ENCODE results near the gene PADI2. TPM values are rescaled to one million over a fixed set of nuclear protein-coding genes. Genes with fewer than 3 reads are reported as not detected.

PADI2 gene
- total RNA-seq, 1 donor from 2014 or later, result 0.28 TPM

GRCh38 chr1:17110555-17110926 is 8.7 kb downstream of the PADI2 start:
- H3K27ac Mint-ChIP-seq (ENCODE audit: unreplicated experiment), result no peak overlapping the region
- peaks cover 6% of the 10 kb centered on the region for H3K27me3 Mint-ChIP-seq (ENCODE audit: unreplicated experiment)
- H3K9me3 Mint-ChIP-seq (ENCODE audit: unreplicated experiment), result no peaks in the 10 kb centered on the region
- H3K36me3 Mint-ChIP-seq (ENCODE audit: low read depth, unreplicated experiment), result no peaks in the 10 kb centered on the region
- DNase-seq (ENCODE audit: low spot score), result no peak
- no peak overlapping the region for H3K4me3 Mint-ChIP-seq (ENCODE audit: unreplicated experiment)
- TF ChIP-seq CTCF (IDR thresholded peaks at IDR 0.05; ENCODE audit: unreplicated experiment), result no peak
- no peaks in the 10 kb centered on the region for H3K4me1 Mint-ChIP-seq (ENCODE audit: unreplicated experiment)

GRCh38 chr1:17109892-17110554 is 9.2 kb downstream of the PADI2 start:
- no peak overlapping the region for H3K27ac Mint-ChIP-seq (ENCODE audit: unreplicated experiment)
- no peaks in the 10 kb centered on the region for H3K9me3 Mint-ChIP-seq (ENCODE audit: unreplicated experiment)
- H3K36me3 Mint-ChIP-seq (ENCODE audit: low read depth, unreplicated experiment), result no peaks in the 10 kb centered on the region
- H3K4me3 Mint-ChIP-seq (ENCODE audit: unreplicated experiment), result no peak overlapping the region
- TF ChIP-seq CTCF (IDR thresholded peaks at IDR 0.05; ENCODE audit: unreplicated experiment), result no peak
- no peaks in the 10 kb centered on the region for H3K4me1 Mint-ChIP-seq (ENCODE audit: unreplicated experiment)
- H3K27me3 Mint-ChIP-seq (ENCODE audit: unreplicated experiment), result peaks cover 5% of the 10 kb centered on the region
- DNase-seq (ENCODE audit: low spot score), result no peak

- Mint-ChIP-seq H3K27ac (ENCODE audit: unreplicated experiment) (no peak overlapping the region), H3K36me3 (ENCODE audit: low read depth, unreplicated experiment) (no peaks in the 10 kb centered on the region), H3K27me3 (ENCODE audit: unreplicated experiment) (peaks cover 4% of the 10 kb centered on the region), H3K4me3 (ENCODE audit: unreplicated experiment) (no peak overlapping the region), H3K9me3 (ENCODE audit: unreplicated experiment) (no peaks in the 10 kb centered on the region), H3K4me1 (ENCODE audit: unreplicated experiment) (no peaks in the 10 kb centered on the region)
- TF ChIP-seq CTCF (IDR thresholded peaks at IDR 0.05; ENCODE audit: unreplicated experiment), result no peak
- DNase-seq (ENCODE audit: low spot score), result no peak
Measured at GRCh38 chr1:17108786-17109185, 10.5 kb downstream of the PADI2 start.

GRCh38 chr1:17108360-17108759 is 10.9 kb downstream of the PADI2 start:
- no peaks in the 10 kb centered on the region for H3K4me1 Mint-ChIP-seq (ENCODE audit: unreplicated experiment)
- peaks cover 4% of the 10 kb centered on the region for H3K27me3 Mint-ChIP-seq (ENCODE audit: unreplicated experiment)
- H3K36me3 Mint-ChIP-seq (ENCODE audit: low read depth, unreplicated experiment), result no peaks in the 10 kb centered on the region
- no peak for DNase-seq (ENCODE audit: low spot score)
- H3K9me3 Mint-ChIP-seq (ENCODE audit: unreplicated experiment), result no peaks in the 10 kb centered on the region
- no peak overlapping the region for H3K27ac Mint-ChIP-seq (ENCODE audit: unreplicated experiment)
- no peak overlapping the region for H3K4me3 Mint-ChIP-seq (ENCODE audit: unreplicated experiment)
- TF ChIP-seq CTCF (IDR thresholded peaks at IDR 0.05; ENCODE audit: unreplicated experiment), result no peak

- TF ChIP-seq CTCF (IDR thresholded peaks at IDR 0.05; ENCODE audit: unreplicated experiment), result no peak
- no peak overlapping the region for H3K4me3 Mint-ChIP-seq (ENCODE audit: unreplicated experiment)
Measured at GRCh38 chr1:17104782-17105181, 14.5 kb downstream of the PADI2 start.

More at GRCh38 chr1:17104782-17105181, 14.5 kb downstream of the PADI2 start:
- H3K9me3 Mint-ChIP-seq (ENCODE audit: unreplicated experiment), result no peaks in the 10 kb centered on the region
- H3K27me3 Mint-ChIP-seq (ENCODE audit: unreplicated experiment), result no peaks in the 10 kb centered on the region
- no peaks in the 10 kb centered on the region for H3K36me3 Mint-ChIP-seq (ENCODE audit: low read depth, unreplicated experiment)
- no peak overlapping the region for H3K27ac Mint-ChIP-seq (ENCODE audit: unreplicated experiment)
- H3K4me1 Mint-ChIP-seq (ENCODE audit: unreplicated experiment), result no peaks in the 10 kb centered on the region
- no peak for DNase-seq (ENCODE audit: low spot score)
